H1 (cell line): ENCODE results near the gene PLXNA4. TPM values are rescaled to one million over a fixed set of nuclear protein-coding genes. Genes with fewer than 3 reads are reported as not detected.

Experiments used
- GTF2F1 ChIP-seq: IDR thresholded peaks from 2 replicates; pipeline ENCODE4 v1.6.1; 2012; ENCODE audit warnings: low read depth, low read length, improper control_type of control experiment, borderline replicate concordance
- RNF2 ChIP-seq: fragments of 200-900, 300-1000 bp; sonication (generic); IDR thresholded peaks from 2 replicates; pipeline ENCODE4 v1.7.1; 2016; ENCODE audit warnings: borderline replicate concordance, low read depth, mild to moderate bottlenecking, antibody characterized with exemption, low read length; ENCODE audit not compliant: poor library complexity, severe bottlenecking; ENCODE audit errors: missing control alignments
- polyA plus RNA-seq, 7 experiments: library from polyadenylated mRNA; depleted of rRNA in 3 of 7; stranded (reverse) in 5 of 7; unstranded in 2 of 7; fragments of >200 nt in 5 of 7; fragments of 200-250 nt in 2 of 7; gene quantifications; 1 replicate in 5 of 7; 2 replicates in 1 of 7; 4 replicates in 1 of 7; pipeline versions ENCODE4 v1.2.1 to v1.2.3, GENCODE V29; 2011 to 2013; ENCODE audit warnings: missing spikeins in 2 of 7, mixed read lengths in 2 of 7
- total RNA-seq: library from RNA; stranded (reverse); fragmentation: NEBNext Ultra II Directional; extraction: Animal tissue kit (Norgen Biotek cat#: 25700); gene quantifications from 2 replicates; pipeline ENCODE4 v1.2.1, GENCODE V29; 2021

The PLXNA4 gene
- total and polyA plus RNA-seq, 2 of the 8 experiments (the other 6 are each of a cell fraction or from before 2014, with no cell fraction given): 0.76 to 0.79 TPM

- TF ChIP-seq RNF2: no peak
- no peak for TF ChIP-seq GTF2F1
Measured at GRCh38 chr7:132545756-132546155, 30.5 kb downstream of the PLXNA4 start (continued).
